Endothelial cell of umbilical vein (primary cell): Measurements from ENCODE around the gene AFG1L. TPM values are rescaled to one million over a fixed set of nuclear protein-coding genes. Genes with fewer than 3 reads are reported as not detected.

Experiments
- BruUV-seq: library from RNA; stranded (reverse); fragments of 400-500 nt; replicated peaks from 2 replicates; lab custom pipeline; 2021; lab: Mats Ljungman, UMichigan
- CTCF ChIA-PET: fragments of 300-600, 350-600 bp; sonication (Branson Sonifier 250); formaldehyde crosslinking; loops from one replicate; lab custom pipeline; 2021; ENCODE audit warnings: antibody characterized with exemption, inconsistent platforms; lab: Charles Lee
- POLR2A ChIA-PET: fragments of 300-600, 350-600 bp; sonication (Branson Sonifier 250); formaldehyde crosslinking; loops from one replicate; lab custom pipeline; 2021; ENCODE audit warnings: antibody characterized with exemption, inconsistent platforms; lab: Charles Lee
- DNase-seq: peaks from one replicate; pipeline ENCODE4 v3.0.0-alpha.2; 2011; ENCODE audit warnings: low read depth, low spot score
- FAIRE-seq: peaks from 2 replicates; lab custom pipeline; 2011; peaks lifted over from hg19 to GRCh38; lab: Jason Lieb, UNC
- H2AFZ ChIP-seq: 2 replicates; pipeline ENCODE4 v1.6.0; 2012; ENCODE audit warnings: low read depth, low read length, control low read depth, inconsistent platforms
- H3K27ac ChIP-seq: 2 replicates; pipeline ENCODE4 v1.5.1; 2011; ENCODE audit warnings: low read depth, mild to moderate bottlenecking, control low read depth, low read length, moderate library complexity; ENCODE audit not compliant: insufficient read depth
- H3K27me3 ChIP-seq, 2 experiments: 2 replicates each; pipeline versions ENCODE4 v1.6.0 to v1.6.1; 2011; ENCODE audit warnings: low read length in 2 of 2, mixed read lengths in 1 of 2; ENCODE audit not compliant: control insufficient read depth in 2 of 2, insufficient read depth in 2 of 2
- H3K36me3 ChIP-seq, 2 experiments: 2 replicates in 1 of 2; 3 replicates in 1 of 2; pipeline ENCODE4 v1.5.1; 2011; ENCODE audit warnings: low read length in 2 of 2, mild to moderate bottlenecking in 1 of 2, moderate library complexity in 1 of 2; ENCODE audit not compliant: control insufficient read depth in 2 of 2, insufficient read depth in 2 of 2; ENCODE audit errors: extremely low read depth in 1 of 2
- H3K4me1 ChIP-seq: 3 replicates; pipeline ENCODE4 v1.5.1; 2011; ENCODE audit warnings: mild to moderate bottlenecking, low read length; ENCODE audit not compliant: control insufficient read depth, insufficient read depth; ENCODE audit errors: extremely low read depth
- H3K4me2 ChIP-seq: 2 replicates; pipeline ENCODE4 v1.6.1; 2011; ENCODE audit warnings: low read length, control low read depth, mixed read lengths; ENCODE audit not compliant: insufficient read depth
- H3K4me3 ChIP-seq, 3 experiments: fragments of 200-600 bp in 1 of 3; sonication (generic), shearing (Covaris generic) in 1 of 3; replicated peaks in 1 of 3; 2 replicates each; pipeline ENCODE4 v1.5.1; 2011 to 2016; ENCODE audit warnings: control low read depth in 3 of 3, low read length in 3 of 3, mild to moderate bottlenecking in 2 of 3, inconsistent platforms in 1 of 3, low read depth in 1 of 3, moderate library complexity in 1 of 3; ENCODE audit not compliant: insufficient read depth in 1 of 3
- H3K79me2 ChIP-seq: 2 replicates; pipeline ENCODE4 v1.6.0; 2012; ENCODE audit warnings: low read length, inconsistent platforms; ENCODE audit not compliant: control insufficient read depth, insufficient read depth
- H3K9ac ChIP-seq: replicated peaks from 2 replicates; pipeline ENCODE3; 2011; ENCODE audit warnings: low read length, control low read depth; ENCODE audit not compliant: insufficient read depth; ENCODE audit errors: extremely low read depth
- H3K9me1 ChIP-seq: replicated peaks from 3 replicates; pipeline ENCODE4 v1.6.0; 2011; ENCODE audit warnings: mild to moderate bottlenecking, low read length; ENCODE audit not compliant: control insufficient read depth, insufficient read depth; ENCODE audit errors: extremely low read depth
- H3K9me3 ChIP-seq: replicated peaks from 2 replicates; pipeline ENCODE4 v1.5.1; 2012; ENCODE audit warnings: low read length, inconsistent platforms; ENCODE audit not compliant: control insufficient read depth, insufficient read depth
- H4K20me1 ChIP-seq: replicated peaks from 2 replicates; pipeline ENCODE3; 2011; ENCODE audit warnings: mild to moderate bottlenecking, low read length; ENCODE audit not compliant: control insufficient read depth, insufficient read depth; ENCODE audit errors: extremely low read depth
- CTCF ChIP-seq, 2 donors: IDR thresholded peaks; 1 replicate in 1 of 2; 2 replicates in 1 of 2; pipeline ENCODE4 v1.5.1; 2011; ENCODE audit warnings: low read length in 2 of 2, mild to moderate bottlenecking in 2 of 2, moderate library complexity in 2 of 2, control low read depth in 1 of 2, inconsistent platforms in 1 of 2, low read depth in 1 of 2; ENCODE audit not compliant: insufficient read depth in 1 of 2; ENCODE audit errors: extremely low read depth in 1 of 2
- EZH2 ChIP-seq: IDR thresholded peaks from 2 replicates; pipeline ENCODE4 v1.6.1; 2012; ENCODE audit warnings: borderline replicate concordance, low read depth, mild to moderate bottlenecking, moderate library complexity, low read length, inconsistent platforms; ENCODE audit not compliant: severe bottlenecking
- FOS ChIP-seq: IDR thresholded peaks from 2 replicates; pipeline ENCODE4 v1.6.1; 2011; ENCODE audit warnings: mild to moderate bottlenecking, low read length, moderate library complexity, borderline replicate concordance; ENCODE audit not compliant: insufficient read depth
- GATA2 ChIP-seq: IDR thresholded peaks from 2 replicates; pipeline ENCODE4 v1.7.0; 2011; ENCODE audit warnings: low read depth, mild to moderate bottlenecking, moderate library complexity, mixed read lengths, low read length; ENCODE audit not compliant: insufficient read length, insufficient read depth
- JUN ChIP-seq: IDR thresholded peaks from 2 replicates; pipeline ENCODE4 v1.6.1; 2011; ENCODE audit warnings: borderline replicate concordance, low read depth; ENCODE audit not compliant: insufficient read length, insufficient read depth
- MAX ChIP-seq: IDR thresholded peaks from 2 replicates; pipeline ENCODE4 v1.6.1; 2011; ENCODE audit not compliant: insufficient read depth, insufficient read length
- MYC ChIP-seq: IDR thresholded peaks from one replicate; pipeline ENCODE4 v1.6.1; 2011; ENCODE audit warnings: mild to moderate bottlenecking, low read depth, low read length
- POLR2A ChIP-seq: IDR thresholded peaks from 2 replicates; pipeline ENCODE4 v1.6.1; 2012; ENCODE audit warnings: low read depth, mild to moderate bottlenecking, control low read depth, low read length
- POLR2AphosphoS5 ChIP-seq: IDR thresholded peaks from 2 replicates; pipeline ENCODE4 v1.6.1; 2012; ENCODE audit warnings: low read depth, mild to moderate bottlenecking, control low read depth, low read length, moderate library complexity; ENCODE audit not compliant: insufficient read depth
- dilution Hi-C: fragments of 300-500 bp; cut with MboI; formaldehyde crosslinking; loops from one replicate; pipeline ENCODE4 v1.15.0; 2019; ENCODE audit warnings: low sequenced_read_pairs; ENCODE audit not compliant: extremely low pct_ligation_motif_present
- intact Hi-C: fragments of 100-400 bp; cut with micrococcal nuclease; formaldehyde crosslinking; loops from one replicate; pipeline ENCODE4 v1.10.0; 2022
- polyA plus RNA-seq, 4 experiments: library from polyadenylated mRNA; depleted of rRNA in 3 of 4; stranded (reverse) in 3 of 4; unstranded in 1 of 4; fragments of >200 nt; gene quantifications; 2 replicates each; pipeline versions ENCODE4 v1.2.1 to v1.2.3, GENCODE V29; 2011 to 2012; ENCODE audit warnings: missing spikeins in 1 of 4
- total RNA-seq: library from RNA; stranded (reverse); gene quantifications from 2 replicates; pipeline ENCODE4 v1.2.3, GENCODE V29; 2021

AFG1L gene
- total and polyA plus RNA-seq, 2 donors (not counting 3 experiments of a cell fraction or from before 2014, with no cell fraction given): 1.0 to 6.2 TPM

- FAIRE-seq: no peak
- Histone ChIP-seq H3K9me3 (no peaks in the 10 kb centered on the region), H3K79me2 (no peaks in the 10 kb centered on the region), H3K27me3 (no peaks in the 10 kb centered on the region), H4K20me1 (no peaks in the 10 kb centered on the region), H3K9ac (no peak overlapping the region), H3K9me1 (no peaks in the 10 kb centered on the region), H3K4me2 (no peak overlapping the region), H3K4me1 (no peaks in the 10 kb centered on the region), H3K36me3 (no peaks in the 10 kb centered on the region), H2AFZ (no peak overlapping the region), H3K27ac (no peak overlapping the region), H3K4me3 (no peak overlapping the region)
- BruUV-seq: no TSS peak
- TF ChIP-seq CTCF (IDR thresholded peaks at IDR 0.05; ENCODE audit: extremely low read depth in 1 of 2, insufficient read depth in 1 of 2, low read depth in 1 of 2, low read length in 2 of 2) (no peak), EZH2 (no peak), JUN (no peak), POLR2AphosphoS5 (no peak), MAX (no peak), GATA2 (no peak), MYC (no peak), FOS (no peak), POLR2A (no peak)
- DNase-seq: no peak
- intact Hi-C loops: no loop called here
- CTCF ChIA-PET: interaction anchor here (1.2 to 2.6 kb wide), 2 partner anchors 18 to 182 kb away, joined by 3 to 12 read pairs; no protein-coding TSS in a partner anchor
- dilution Hi-C loops: no loop called here
- POLR2A ChIA-PET: no interaction called here
These were observed 15.0 kb downstream of the AFG1L start for GRCh38 chr6:108309844-108310243.
